H9 (cell line): Measurements from ENCODE around the gene MED23. TPM values are rescaled to one million over a fixed set of nuclear protein-coding genes. Genes with fewer than 3 reads are reported as not detected.

Source experiments
- DNase-seq: peaks from one replicate; pipeline ENCODE4 v3.0.0-alpha.2; 2017
- H2AFZ ChIP-seq: one replicate; pipeline ENCODE4 v1.6.1; 2013; ENCODE audit warnings: mild to moderate bottlenecking, low read length, control low read depth, moderate library complexity
- H2AK5ac ChIP-seq: 2 replicates; pipeline ENCODE4 v1.6.1; 2013; ENCODE audit warnings: low read length, control low read depth, mixed read lengths; ENCODE audit not compliant: insufficient read length
- H2BK120ac ChIP-seq: one replicate; pipeline ENCODE4 v1.6.1; 2013; ENCODE audit warnings: low read depth, mild to moderate bottlenecking, low read length, control low read depth, inconsistent platforms; ENCODE audit not compliant: poor library complexity, severe bottlenecking
- H2BK12ac ChIP-seq: 2 replicates; pipeline ENCODE4 v1.6.1; 2013; ENCODE audit warnings: low read length, control low read depth, mixed read lengths, low read depth; ENCODE audit not compliant: insufficient read length
- H2BK15ac ChIP-seq: 2 replicates; pipeline ENCODE4 v1.6.1; 2013; ENCODE audit warnings: low read depth, low read length, control low read depth
- H2BK20ac ChIP-seq: one replicate; pipeline ENCODE4 v1.6.1; 2013; ENCODE audit warnings: low read depth, mild to moderate bottlenecking, low read length, control low read depth, inconsistent platforms; ENCODE audit not compliant: poor library complexity, severe bottlenecking
- H2BK5ac ChIP-seq: 2 replicates; pipeline ENCODE4 v1.6.1; 2013; ENCODE audit warnings: low read length, control low read depth, mixed read lengths; ENCODE audit not compliant: insufficient read length
- H3K14ac ChIP-seq: 2 replicates; pipeline ENCODE4 v1.6.1; 2013; ENCODE audit warnings: low read length, control low read depth; ENCODE audit not compliant: insufficient read depth
- H3K18ac ChIP-seq: 2 replicates; pipeline ENCODE4 v1.6.1; 2013; ENCODE audit warnings: low read depth, mild to moderate bottlenecking, mixed read lengths, low read length, control low read depth; ENCODE audit not compliant: insufficient read length
- H3K23ac ChIP-seq: 2 replicates; pipeline ENCODE4 v1.6.1; 2013; ENCODE audit warnings: low read length, control low read depth, mixed read lengths, low read depth; ENCODE audit not compliant: insufficient read length
- H3K23me2 ChIP-seq: 2 replicates; pipeline ENCODE4 v1.6.1; 2013; ENCODE audit warnings: low read depth, mild to moderate bottlenecking, mixed read lengths, low read length, control low read depth; ENCODE audit not compliant: insufficient read length, poor library complexity, severe bottlenecking
- H3K27ac ChIP-seq: 2 replicates; pipeline ENCODE4 v1.5.1; 2013; ENCODE audit warnings: low read length, control low read depth, mixed read lengths, low read depth; ENCODE audit not compliant: insufficient read length
- H3K27me3 ChIP-seq: 2 replicates; pipeline ENCODE4 v1.6.1; 2013; ENCODE audit warnings: low read length, control low read depth, inconsistent platforms; ENCODE audit not compliant: insufficient read depth
- H3K4ac ChIP-seq: 2 replicates; pipeline ENCODE4 v1.6.1; 2013; ENCODE audit warnings: low read depth, mild to moderate bottlenecking, control low read depth, inconsistent platforms, low read length, moderate library complexity
- H3K4me1 ChIP-seq: 2 replicates; pipeline ENCODE4 v1.6.1; 2013; ENCODE audit warnings: low read length, control low read depth, inconsistent platforms; ENCODE audit not compliant: insufficient read depth
- H3K4me2 ChIP-seq: 2 replicates; pipeline ENCODE4 v1.6.1; 2013; ENCODE audit warnings: low read length, control low read depth, mixed read lengths; ENCODE audit not compliant: insufficient read length, insufficient read depth
- H3K56ac ChIP-seq: 2 replicates; pipeline ENCODE4 v1.6.1; 2013; ENCODE audit warnings: low read depth, mild to moderate bottlenecking, mixed read lengths, low read length, control low read depth; ENCODE audit not compliant: insufficient read length
- H3K79me1 ChIP-seq: 2 replicates; pipeline ENCODE4 v1.6.1; 2013; ENCODE audit warnings: low read depth, mild to moderate bottlenecking, moderate library complexity, low read length, control low read depth, inconsistent platforms; ENCODE audit not compliant: insufficient read depth, poor library complexity, severe bottlenecking
- H3K79me2 ChIP-seq: 2 replicates; pipeline ENCODE4 v1.6.1; 2013; ENCODE audit warnings: low read length, control low read depth, inconsistent platforms; ENCODE audit not compliant: insufficient read depth
- H3K9ac ChIP-seq: 2 replicates; pipeline ENCODE4 v1.6.1; 2013; ENCODE audit warnings: low read length, control low read depth, mixed read lengths; ENCODE audit not compliant: insufficient read length; ENCODE audit errors: extremely low read depth
- H3K9me3 ChIP-seq: one replicate; pipeline ENCODE4 v1.6.1; 2013; ENCODE audit warnings: low read depth, low read length, inconsistent platforms; ENCODE audit not compliant: control insufficient read depth
- H3T11ph ChIP-seq: one replicate; pipeline ENCODE4 v1.6.1; 2013; ENCODE audit warnings: mild to moderate bottlenecking, low read length, control low read depth, inconsistent platforms
- H4K20me1 ChIP-seq: one replicate; pipeline ENCODE4 v1.6.1; 2013; ENCODE audit not compliant: control insufficient read depth, insufficient read length, insufficient read depth
- H4K5ac ChIP-seq: 2 replicates; pipeline ENCODE4 v1.6.1; 2013; ENCODE audit warnings: low read depth, mild to moderate bottlenecking, mixed read lengths, low read length, control low read depth; ENCODE audit not compliant: insufficient read length
- H4K8ac ChIP-seq: replicated peaks from 2 replicates; pipeline ENCODE4 v1.6.1; 2013; ENCODE audit warnings: low read length, control low read depth, mixed read lengths, low read depth; ENCODE audit not compliant: insufficient read length
- H4K91ac ChIP-seq: 2 replicates; pipeline ENCODE4 v1.6.1; 2013; ENCODE audit warnings: low read depth, mild to moderate bottlenecking, moderate library complexity, mixed read lengths, low read length, control low read depth; ENCODE audit not compliant: insufficient read length
- H3K27ac Mint-ChIP-seq, 3 experiments: 2 replicates in 2 of 3; 3 replicates in 1 of 3; pipeline ENCODE4 v1.8.0; 2020 to 2021; ENCODE audit warnings: mixed read lengths in 3 of 3, mild to moderate bottlenecking in 1 of 3, moderate library complexity in 1 of 3
- H3K27me3 Mint-ChIP-seq: 2 replicates; pipeline ENCODE4 v1.8.0; 2021; ENCODE audit warnings: low read depth, mild to moderate bottlenecking, moderate library complexity, mixed read lengths
- H3K36me3 Mint-ChIP-seq, 3 experiments: 2 replicates in 2 of 3; 3 replicates in 1 of 3; pipeline ENCODE4 v1.8.0; 2020 to 2021; ENCODE audit warnings: low read depth in 3 of 3, mixed read lengths in 3 of 3; ENCODE audit not compliant: insufficient read depth in 1 of 3
- H3K4me1 Mint-ChIP-seq, 2 experiments: 2 replicates each; pipeline ENCODE4 v1.8.0; 2020; ENCODE audit warnings: mixed read lengths in 2 of 2
- H3K4me3 Mint-ChIP-seq, 2 experiments: 2 replicates in 1 of 2; 3 replicates in 1 of 2; pipeline ENCODE4 v1.8.0; 2020 to 2021; ENCODE audit warnings: mild to moderate bottlenecking in 2 of 2, mixed read lengths in 2 of 2, moderate library complexity in 1 of 2
- H3K9me3 Mint-ChIP-seq, 2 experiments: 2 replicates in 1 of 2; 3 replicates in 1 of 2; pipeline ENCODE4 v1.8.0; 2020; ENCODE audit warnings: mild to moderate bottlenecking in 2 of 2, mixed read lengths in 2 of 2, moderate library complexity in 1 of 2
- CTCF ChIP-seq: fragments of 200-600 bp; sonication (generic); conservative IDR thresholded peaks from 3 replicates; pipeline ENCODE4 v1.8.0; 2021; ENCODE audit warnings: antibody characterized with exemption, mild to moderate bottlenecking
- whole genome bisulfite sequencing: extraction: QIAGEN DNeasy Blood & Tissue Kit; methylation state at CpG from one replicate; pipeline ENCODE4 v1.1.7; 2013; ENCODE audit warnings: missing lambda C conversion rate, low lambda C conversion rate, mixed read lengths; ENCODE audit not compliant: insufficient read length; ENCODE audit errors: extremely low coverage; 5-methylcytosine and 5-hydroxymethylcytosine counted together
- total RNA-seq: library from RNA; stranded (reverse); gene quantifications from 2 replicates; pipeline ENCODE4 v1.2.1, GENCODE V29; 2021

Gene MED23
- total RNA-seq, 1 experiment from 2014 or later, result 16.2 TPM

GRCh38 chr6:131641554-131641953, 13.5 kb upstream of the MED23 start:
- Mint-ChIP-seq H3K27me3 (no peaks in the 10 kb centered on the region), H3K4me1 (no peaks in the 10 kb centered on the region), H3K36me3 (no peaks in the 10 kb centered on the region), H3K4me3 (no peak overlapping the region), H3K27ac (no peak overlapping the region), H3K9me3 (no peaks in the 10 kb centered on the region)
- Histone ChIP-seq H3K4me1 (no peaks in the 10 kb centered on the region), H2BK12ac (no peak overlapping the region), H2AFZ (no peak overlapping the region), H2AK5ac (no peak overlapping the region), H4K5ac (no peak overlapping the region), H3K79me2 (no peaks in the 10 kb centered on the region), H3K23me2 (no peaks in the 10 kb centered on the region), H2BK5ac (no peak overlapping the region), H3T11ph (no peak overlapping the region), H3K79me1 (no peaks in the 10 kb centered on the region), H3K18ac (no peak overlapping the region), H3K14ac (no peak overlapping the region), H3K27me3 (no peaks in the 10 kb centered on the region), H3K27ac (no peak overlapping the region), H3K9me3 (no peaks in the 10 kb centered on the region), H4K91ac (no peak overlapping the region), H3K4me2 (no peak overlapping the region), H2BK15ac (no peak overlapping the region), H2BK20ac (no peak overlapping the region), H4K8ac (no peak overlapping the region), H2BK120ac (no peak overlapping the region), H3K9ac (no peak overlapping the region), H4K20me1 (no peaks in the 10 kb centered on the region), H3K56ac (no peak overlapping the region), H3K4ac (no peak overlapping the region), H3K23ac (no peak overlapping the region)
- WGBS, result no CpG with 5 or more reads among the region's 1 CpG
- TF ChIP-seq CTCF, result no peak
- DNase-seq, result no peak
